OCI-LY1 (cell line): Measurements from ENCODE around the gene LDAH.

ENCODE experiments used
- H2AFZ ChIP-seq: fragments of 200-600 bp; sonication (generic), shearing (Covaris generic); 2 replicates; pipeline ENCODE4 v1.6.0; 2014; ENCODE audit warnings: antibody characterized with exemption, mild to moderate bottlenecking, low read length
- H3F3A ChIP-seq: fragments of 200-600 bp; sonication (generic), shearing (Covaris generic); 2 replicates; pipeline ENCODE4 v1.6.0; 2014; ENCODE audit warnings: mild to moderate bottlenecking, antibody characterized with exemption, low read length, moderate library complexity; ENCODE audit not compliant: insufficient read depth
- H3K27ac ChIP-seq: fragments of 200-600 bp; sonication (generic); 2 replicates; pipeline ENCODE4 v1.5.1; 2014; ENCODE audit warnings: low read length, mixed run types, mild to moderate bottlenecking, low read depth; ENCODE audit not compliant: poor library complexity, severe bottlenecking
- H3K27me3 ChIP-seq: fragments of 200-600 bp; sonication (generic); 2 replicates; pipeline ENCODE4 v1.6.0; 2014; ENCODE audit warnings: antibody characterized with exemption, mild to moderate bottlenecking, low read length, moderate library complexity; ENCODE audit not compliant: insufficient read depth
- H3K36me3 ChIP-seq: fragments of 200-600 bp; sonication (generic); 2 replicates; pipeline ENCODE4 v1.6.1; 2014; ENCODE audit warnings: mild to moderate bottlenecking, antibody characterized with exemption, low read length, moderate library complexity, mixed read lengths; ENCODE audit not compliant: insufficient read depth
- H3K4me1 ChIP-seq: fragments of 200-600 bp; sonication (generic); 2 replicates; pipeline ENCODE4 v1.5.1; 2014; ENCODE audit warnings: mild to moderate bottlenecking, low read length, moderate library complexity; ENCODE audit not compliant: insufficient read depth, severe bottlenecking
- H3K4me2 ChIP-seq: fragments of 200-600 bp; sonication (generic), shearing (Covaris generic); 2 replicates; pipeline ENCODE4 v1.6.1; 2014; ENCODE audit warnings: low read length
- H3K4me3 ChIP-seq: fragments of 200-600 bp; sonication (generic); 2 replicates; pipeline ENCODE4 v1.5.1; 2014; ENCODE audit warnings: low read length, low read depth, mild to moderate bottlenecking, mixed read lengths; ENCODE audit not compliant: poor library complexity, severe bottlenecking
- H3K79me2 ChIP-seq: fragments of 200-600 bp; shearing (Covaris generic); 2 replicates; pipeline ENCODE4 v1.6.1; 2016; ENCODE audit warnings: mixed run types, low read length, mixed read lengths; ENCODE audit not compliant: insufficient read depth
- H3K9ac ChIP-seq: fragments of 200-600 bp; sonication (generic), shearing (Covaris generic); 2 replicates; pipeline ENCODE4 v1.6.1; 2014; ENCODE audit warnings: mild to moderate bottlenecking, low read length, mixed read lengths
- H3K9me2 ChIP-seq: fragments of 200-600 bp; sonication (generic), shearing (Covaris generic); 2 replicates; pipeline ENCODE4 v1.6.1; 2014; ENCODE audit warnings: low read depth, mild to moderate bottlenecking, low read length, mixed read lengths
- H3K9me3 ChIP-seq: fragments of 200-600 bp; shearing (Covaris generic); 2 replicates; pipeline ENCODE4 v1.6.1; 2014; ENCODE audit warnings: low read length, mixed read lengths
- H4K20me1 ChIP-seq: fragments of 200-600 bp; sonication (generic), shearing (Covaris generic); 2 replicates; pipeline ENCODE4 v1.6.0; 2016; ENCODE audit warnings: mild to moderate bottlenecking, low read length; ENCODE audit not compliant: insufficient read depth
- CTCF ChIP-seq: fragments of 200-600 bp; sonication (generic), shearing (Covaris generic); IDR thresholded peaks from 2 replicates; pipeline ENCODE4 v1.5.1; 2017; ENCODE audit warnings: mild to moderate bottlenecking, antibody characterized with exemption, low read length, moderate library complexity, mixed read lengths
- EZH2 ChIP-seq: fragments of 200-600 bp; sonication (generic), shearing (Covaris generic); IDR thresholded peaks from 2 replicates; pipeline ENCODE4 v1.8.0; 2017; ENCODE audit warnings: borderline replicate concordance, mixed run types, mild to moderate bottlenecking, antibody characterized with exemption, low read length, moderate library complexity, mixed read lengths

LDAH gene

DNA sequence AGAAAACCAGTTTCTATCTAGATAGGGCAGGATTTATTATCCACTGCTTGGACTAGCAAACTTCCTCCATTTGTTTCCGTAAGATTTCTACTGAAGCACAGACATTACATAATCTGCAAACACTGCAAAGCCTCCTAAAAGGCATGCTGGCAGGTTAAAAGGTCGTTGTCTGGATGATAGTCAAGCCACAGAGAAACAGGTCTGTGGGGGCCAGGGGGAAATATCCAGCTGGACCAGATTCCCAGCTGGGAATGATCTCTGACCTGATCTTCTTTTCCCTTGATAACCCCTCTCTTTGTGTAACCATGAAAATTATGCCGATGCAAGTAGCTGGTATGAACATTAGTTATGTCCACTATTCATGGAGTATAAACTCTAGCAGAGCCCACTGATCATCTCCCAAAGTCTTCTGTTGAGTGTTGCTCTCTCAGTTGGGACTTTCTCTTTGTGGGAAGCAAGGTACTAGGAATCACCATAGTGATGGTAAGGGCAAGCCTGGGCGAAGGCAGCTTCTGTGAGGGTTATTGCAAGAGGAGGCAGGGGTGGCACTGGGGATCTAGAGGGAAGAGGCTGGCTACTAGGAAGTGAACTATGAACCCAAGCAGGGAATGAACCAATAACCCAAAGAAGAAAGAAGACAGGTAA, 94.7 kb downstream of the LDAH start:
- Histone ChIP-seq H4K20me1 (no peaks in the 10 kb centered on the region), H3K27ac (no peak overlapping the region), H3K9me2 (no peaks in the 10 kb centered on the region), H3K4me2 (no peak overlapping the region), H3K36me3 (peaks cover 4% of the 10 kb centered on the region; the same call in 1 of the 2 replicates), H3K9ac (no peak overlapping the region), H3F3A (no peaks in the 10 kb centered on the region), H2AFZ (no peak overlapping the region), H3K4me3 (no peak overlapping the region), H3K9me3 (no peaks in the 10 kb centered on the region), H3K27me3 (no peaks in the 10 kb centered on the region), H3K4me1 (no peaks in the 10 kb centered on the region), H3K79me2 (no peaks in the 10 kb centered on the region)
- TF ChIP-seq CTCF (no peak), EZH2 (no peak)

DNA sequence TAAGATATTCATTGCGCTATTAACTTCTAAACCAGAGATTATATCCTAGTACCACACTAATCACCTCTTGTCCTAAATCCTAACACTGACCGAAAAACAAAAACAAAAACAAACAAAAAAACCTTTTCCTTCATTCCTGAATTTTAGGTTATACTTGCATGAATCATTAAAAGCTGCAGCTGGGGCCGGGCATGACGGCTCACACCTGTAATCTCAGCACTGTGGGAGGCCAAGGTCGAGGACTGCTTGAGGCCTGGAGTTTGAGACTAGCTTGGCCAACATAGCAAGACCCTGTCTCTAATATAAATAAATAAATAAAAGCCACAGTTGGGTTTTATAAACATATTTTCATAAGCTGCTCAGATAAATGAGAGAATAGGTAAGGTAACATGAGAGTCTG, 96.0 kb downstream of the LDAH start:
- no peaks in the 10 kb centered on the region for H3K4me1 ChIP-seq
- no peak overlapping the region for H2AFZ ChIP-seq
- H3K79me2 ChIP-seq = no peaks in the 10 kb centered on the region
- no peak overlapping the region for H3K9ac ChIP-seq
- H3K27me3 ChIP-seq = no peaks in the 10 kb centered on the region
- peaks cover 4% of the 10 kb centered on the region; the same call in 1 of the 2 replicates for H3K36me3 ChIP-seq
- no peaks in the 10 kb centered on the region for H3F3A ChIP-seq
- no peaks in the 10 kb centered on the region for H3K9me3 ChIP-seq
- TF ChIP-seq EZH2 = no peak
- TF ChIP-seq CTCF = no peak
- no peaks in the 10 kb centered on the region for H3K9me2 ChIP-seq
- no peak overlapping the region for H3K4me2 ChIP-seq
- no peak overlapping the region for H3K4me3 ChIP-seq
- H3K27ac ChIP-seq = no peak overlapping the region
- no peaks in the 10 kb centered on the region for H4K20me1 ChIP-seq

DNA sequence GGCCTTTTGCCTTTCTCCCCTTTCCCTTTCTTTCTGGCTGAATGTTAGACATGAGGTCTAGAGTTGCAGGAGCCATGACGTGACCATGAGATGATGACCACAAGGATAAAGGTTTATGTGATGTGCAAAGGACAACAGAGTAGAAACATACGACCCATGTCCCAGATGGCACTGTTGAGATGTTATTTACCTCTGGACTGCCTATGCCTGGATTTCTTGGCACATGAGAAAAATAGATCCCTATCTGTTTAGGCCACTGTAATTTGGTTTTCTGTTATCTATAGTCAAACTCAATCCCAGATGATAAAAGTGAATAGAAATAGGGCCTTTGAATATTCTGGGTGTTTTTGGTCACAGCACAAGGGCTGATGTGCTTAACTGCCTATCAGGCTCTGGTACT, 97.1 kb downstream of the LDAH start:
- Histone ChIP-seq H3K9me2 (no peaks in the 10 kb centered on the region), H3K4me2 (no peak overlapping the region), H2AFZ (no peak overlapping the region), H3K4me3 (no peak overlapping the region), H3K9me3 (no peaks in the 10 kb centered on the region), H3K9ac (no peak overlapping the region), H4K20me1 (no peaks in the 10 kb centered on the region), H3K36me3 (peaks cover 4% of the 10 kb centered on the region; the same call in 1 of the 2 replicates), H3K27ac (no peak overlapping the region), H3K79me2 (no peaks in the 10 kb centered on the region), H3K27me3 (no peaks in the 10 kb centered on the region), H3F3A (no peaks in the 10 kb centered on the region), H3K4me1 (no peaks in the 10 kb centered on the region)
- TF ChIP-seq EZH2 (no peak), CTCF (no peak)
